GM23248 (cell line): ENCODE data around the gene CTNND2. TPM values are rescaled to one million over a fixed set of nuclear protein-coding genes. Genes with fewer than 3 reads are reported as not detected.

Experiments used
- DNase-seq: peaks from one replicate; pipeline ENCODE4 v3.0.0-alpha.2; 2015
- H2AFZ ChIP-seq: fragments of 200-600 bp; sonication (generic); 2 replicates; pipeline ENCODE4 v1.6.1; 2016; ENCODE audit warnings: antibody characterized with exemption
- H3F3A ChIP-seq: fragments of 200-600 bp; sonication (generic); 2 replicates; pipeline ENCODE4 v1.6.1; 2016; ENCODE audit warnings: mild to moderate bottlenecking, antibody characterized with exemption, mixed run types; ENCODE audit not compliant: insufficient read depth
- H3K27ac ChIP-seq: fragments of 200-600 bp; sonication (generic); 2 replicates; pipeline ENCODE4 v1.5.1; 2016; ENCODE audit warnings: mild to moderate bottlenecking
- H3K27me3 ChIP-seq: fragments of 200-600 bp; sonication (generic); replicated peaks from 2 replicates; pipeline ENCODE4 v1.6.1; 2016; ENCODE audit warnings: mild to moderate bottlenecking; ENCODE audit not compliant: insufficient read depth
- H3K36me3 ChIP-seq: fragments of 200-600 bp; sonication (generic); 2 replicates; pipeline ENCODE4 v1.6.1; 2016; ENCODE audit warnings: low read depth, mild to moderate bottlenecking
- H3K4me1 ChIP-seq: fragments of 200-600 bp; sonication (generic); 2 replicates; pipeline ENCODE4 v1.6.1; 2016; ENCODE audit warnings: mild to moderate bottlenecking; ENCODE audit not compliant: insufficient read depth
- H3K4me2 ChIP-seq: fragments of 200-600 bp; sonication (generic); one replicate; pipeline ENCODE4 v1.6.1; 2016; ENCODE audit warnings: mild to moderate bottlenecking; ENCODE audit not compliant: unreplicated experiment
- H3K4me3 ChIP-seq: fragments of 200-600 bp; sonication (generic); 2 replicates; pipeline ENCODE4 v1.5.1; 2016; ENCODE audit warnings: mild to moderate bottlenecking
- H3K79me2 ChIP-seq: fragments of 200-600 bp; sonication (generic); 2 replicates; pipeline ENCODE4 v1.6.1; 2016; ENCODE audit warnings: mild to moderate bottlenecking; ENCODE audit not compliant: insufficient read depth
- H3K9ac ChIP-seq: fragments of 200-600 bp; sonication (generic); 2 replicates; pipeline ENCODE4 v1.6.1; 2016; ENCODE audit warnings: mild to moderate bottlenecking
- H3K9me2 ChIP-seq: fragments of 200-600 bp; sonication (generic); 2 replicates; pipeline ENCODE4 v1.6.1; 2016; ENCODE audit warnings: mixed run types, mild to moderate bottlenecking, moderate library complexity; ENCODE audit not compliant: insufficient read depth
- H3K9me3 ChIP-seq: fragments of 200-600 bp; sonication (generic); one replicate; pipeline ENCODE4 v1.6.1; 2017; ENCODE audit warnings: low read depth
- H4K20me1 ChIP-seq: fragments of 200-600 bp; sonication (generic); 2 replicates; pipeline ENCODE4 v1.6.0; 2016; ENCODE audit not compliant: insufficient read depth
- EZH2 ChIP-seq: fragments of 200-600 bp; sonication (generic); IDR thresholded peaks from 2 replicates; pipeline ENCODE4 v1.6.1; 2018; ENCODE audit warnings: antibody characterized with exemption, mild to moderate bottlenecking; ENCODE audit not compliant: insufficient read depth, poor library complexity, severe bottlenecking
- EZH2phosphoT487 ChIP-seq: fragments of 200-600 bp; sonication (generic); IDR thresholded peaks from 2 replicates; pipeline ENCODE4 v1.6.1; 2018; ENCODE audit warnings: antibody characterized with exemption, moderate library complexity, mild to moderate bottlenecking, low read depth; ENCODE audit not compliant: insufficient read depth
- WGBS, 2 experiments: methylation state at CpG; one replicate each; pipeline ENCODE4 v1.1.6; 2015 to 2017; ENCODE audit warnings: low lambda C conversion rate in 2 of 2, low coverage in 1 of 2; ENCODE audit errors: missing lambda C conversion rate in 2 of 2; 5-methylcytosine and 5-hydroxymethylcytosine counted together
- in situ Hi-C: fragments of 300-500 bp; cut with MboI; formaldehyde crosslinking; loops from 2 replicates; pipeline ENCODE4 v1.15.0; 2020
- polyA plus RNA-seq: library from polyadenylated mRNA; unstranded; fragments of >200 nt; fragmentation: Nextera tagmentation; extraction: Ambion mirVana; gene quantifications from 2 replicates; pipeline ENCODE4 v1.2.1, GENCODE V29; 2016
- total RNA-seq: library from RNA; depleted of rRNA; stranded (reverse); fragments of >200 nt; shearing (Covaris generic); gene quantifications from 2 replicates; pipeline ENCODE4 v1.2.3, GENCODE V29; 2014

CTNND2 gene
- total and polyA plus RNA-seq, 2 experiments from 2014 or later: not detected

DNA sequence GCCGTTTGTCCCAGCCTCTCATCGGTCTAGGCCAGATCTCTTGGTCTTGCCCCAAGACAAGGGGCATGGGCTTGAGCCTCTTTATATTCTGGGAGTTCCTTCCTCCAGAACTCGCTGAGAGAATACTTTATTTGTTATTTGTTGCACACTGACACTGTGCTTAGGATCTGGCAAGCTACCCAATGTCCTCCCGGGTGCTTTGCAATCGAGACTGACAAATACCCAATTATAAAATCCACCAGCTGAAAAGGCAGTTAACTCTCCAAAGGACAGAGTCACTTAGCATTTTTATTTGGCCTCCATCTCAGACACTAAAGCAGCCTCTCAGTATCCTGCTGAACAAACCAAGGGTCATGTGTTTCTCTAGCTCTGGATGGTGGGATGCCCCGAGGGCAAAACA lies 643.0 kb downstream of the CTNND2 start:
- WGBS, 2 experiments: 12 to 23% methylated on average over 6 of the region's 6 CpGs
- no peaks in the 10 kb centered on the region for H3K79me2 ChIP-seq
- no peaks in the 10 kb centered on the region for H3K27me3 ChIP-seq
- no peaks in the 10 kb centered on the region for H3K4me1 ChIP-seq
- no peaks in the 10 kb centered on the region for H3K9me3 ChIP-seq
- H4K20me1 ChIP-seq: no peaks in the 10 kb centered on the region
- no peak overlapping the region for H2AFZ ChIP-seq
- H3K4me2 ChIP-seq: no peak overlapping the region
- no peak overlapping the region for H3K9ac ChIP-seq
- DNase-seq: no peak
- no peaks in the 10 kb centered on the region for H3K36me3 ChIP-seq
- H3K4me3 ChIP-seq: no peak overlapping the region
- H3K27ac ChIP-seq: no peak overlapping the region
- no peak for TF ChIP-seq EZH2
- no peak for TF ChIP-seq EZH2phosphoT487
- H3F3A ChIP-seq: no peaks in the 10 kb centered on the region
- in situ Hi-C loops: no loop called here
- no peaks in the 10 kb centered on the region for H3K9me2 ChIP-seq

DNA sequence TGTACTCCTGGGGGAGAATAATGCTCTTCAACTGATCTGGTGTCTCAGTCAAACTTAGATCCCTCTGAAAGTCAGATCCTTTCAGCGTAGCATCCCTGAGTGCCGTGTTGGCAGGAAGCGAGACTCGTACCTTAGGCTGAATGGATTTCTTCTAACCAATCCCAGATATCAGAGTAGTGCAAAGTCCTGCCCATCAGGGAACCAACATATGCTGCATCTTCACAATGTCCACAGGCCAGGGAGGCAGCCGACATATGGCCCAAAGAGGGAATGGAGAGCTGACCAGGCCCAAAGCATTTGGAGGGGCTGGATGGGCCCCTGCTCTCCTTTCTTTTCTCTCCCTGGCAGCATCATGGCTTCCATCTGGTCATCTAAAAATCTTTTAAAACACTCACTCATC lies 646.2 kb downstream of the CTNND2 start:
- no peak overlapping the region for H3K4me2 ChIP-seq
- no peaks in the 10 kb centered on the region for H3K79me2 ChIP-seq
- no peaks in the 10 kb centered on the region for H3F3A ChIP-seq
- H3K36me3 ChIP-seq: no peaks in the 10 kb centered on the region
- no peaks in the 10 kb centered on the region for H4K20me1 ChIP-seq
- no peak for DNase-seq
- H3K9me3 ChIP-seq: no peaks in the 10 kb centered on the region
- no peak overlapping the region for H3K27ac ChIP-seq
- no peaks in the 10 kb centered on the region for H3K4me1 ChIP-seq
- H2AFZ ChIP-seq: no peak overlapping the region
- H3K9me2 ChIP-seq: no peaks in the 10 kb centered on the region
- TF ChIP-seq EZH2 (no peak), EZH2phosphoT487 (no peak)
- H3K27me3 ChIP-seq: no peaks in the 10 kb centered on the region
- in situ Hi-C loops: no loop called here
- H3K4me3 ChIP-seq: no peak overlapping the region
- 42 to 45% methylated on average over 5 of the region's 5 CpGs for WGBS, 2 experiments
- no peak overlapping the region for H3K9ac ChIP-seq

DNA sequence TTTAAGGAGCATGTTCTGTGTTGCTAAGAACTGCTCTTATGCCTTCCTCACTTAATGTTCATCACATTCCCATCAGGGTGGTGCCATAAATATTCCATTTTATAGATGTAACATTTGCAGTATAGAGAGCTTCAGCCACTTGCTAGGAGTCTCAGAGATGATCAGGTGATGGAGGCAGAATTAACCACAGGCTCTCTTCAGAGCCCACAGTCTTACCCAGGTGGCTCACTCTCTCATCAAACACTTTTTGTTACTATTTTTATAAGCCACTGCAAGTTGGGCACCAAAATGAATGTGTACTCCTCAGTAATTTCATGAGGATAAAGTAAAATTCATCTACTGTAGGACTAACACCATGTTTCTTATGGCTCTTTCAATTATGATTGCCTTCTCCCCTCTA lies 651.7 kb downstream of the CTNND2 start:
- H3K9me2 ChIP-seq: no peaks in the 10 kb centered on the region
- no peaks in the 10 kb centered on the region for H3K27me3 ChIP-seq
- H3K36me3 ChIP-seq: no peaks in the 10 kb centered on the region
- no peaks in the 10 kb centered on the region for H3K9me3 ChIP-seq
- H3K4me3 ChIP-seq: no peak overlapping the region
- no peak overlapping the region for H3K9ac ChIP-seq
- in situ Hi-C loops: no loop called here
- H4K20me1 ChIP-seq: no peaks in the 10 kb centered on the region
- TF ChIP-seq EZH2phosphoT487: no peak
- H3K27ac ChIP-seq: no peak overlapping the region
- no peaks in the 10 kb centered on the region for H3F3A ChIP-seq
- H2AFZ ChIP-seq: no peak overlapping the region
- H3K4me1 ChIP-seq: no peaks in the 10 kb centered on the region
- H3K79me2 ChIP-seq: no peaks in the 10 kb centered on the region
- DNase-seq: no peak
- H3K4me2 ChIP-seq: no peak overlapping the region

DNA sequence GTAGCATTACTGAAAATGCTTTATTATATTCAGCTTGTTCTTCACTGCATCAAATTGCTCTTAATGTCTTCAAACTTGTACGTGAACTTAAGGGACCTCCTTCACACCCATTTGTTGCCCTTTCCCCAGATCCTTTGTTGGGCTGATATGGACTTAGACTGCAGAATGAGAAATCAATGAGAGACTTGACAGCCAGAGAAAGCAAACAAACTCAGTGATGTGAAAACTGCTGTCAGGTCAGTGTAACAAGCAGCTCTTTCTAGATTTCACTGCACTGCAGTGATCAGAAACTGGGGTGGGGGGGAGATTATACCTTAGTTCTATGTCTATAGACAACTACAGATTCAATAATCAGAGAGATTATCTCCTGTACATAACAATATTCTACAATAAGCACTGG lies 652.2 kb downstream of the CTNND2 start:
- in situ Hi-C loops: no loop called here

DNA sequence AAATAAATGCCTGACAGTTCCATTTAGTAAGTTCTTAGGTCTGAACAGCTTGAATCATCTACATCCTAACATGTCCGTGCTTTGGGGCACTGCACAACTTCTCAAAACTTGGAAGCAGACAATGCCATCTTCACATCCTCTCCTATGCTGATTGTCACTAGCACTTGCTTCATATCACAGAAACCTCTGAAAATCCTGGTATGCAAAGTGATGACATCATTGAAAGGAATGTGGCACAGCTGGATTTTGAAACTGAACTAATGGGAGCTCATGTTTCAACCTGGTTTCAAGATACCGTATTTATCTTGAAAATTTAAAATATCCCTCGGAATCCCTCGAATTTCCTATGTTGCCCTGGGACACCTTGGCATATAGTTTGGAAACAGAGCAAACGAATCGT lies 653.0 kb downstream of the CTNND2 start:
- Histone ChIP-seq H3K36me3 (no peaks in the 10 kb centered on the region), H3K27ac (no peak overlapping the region), H3F3A (no peaks in the 10 kb centered on the region), H3K9me2 (no peaks in the 10 kb centered on the region), H3K9me3 (no peaks in the 10 kb centered on the region), H3K4me2 (no peak overlapping the region), H3K27me3 (no peaks in the 10 kb centered on the region), H3K79me2 (no peaks in the 10 kb centered on the region), H4K20me1 (no peaks in the 10 kb centered on the region), H2AFZ (no peak overlapping the region), H3K4me1 (no peaks in the 10 kb centered on the region), H3K9ac (no peak overlapping the region), H3K4me3 (no peak overlapping the region)
- WGBS, 2 experiments: 7 to 9% methylated on average over 6 of the region's 6 CpGs
- no peak for TF ChIP-seq EZH2
- TF ChIP-seq EZH2phosphoT487: no peak
- DNase-seq: peak; percentile 26
- in situ Hi-C loops: no loop called here

More for the DNA sequence above, 652.2 kb downstream of the CTNND2 start:
- H3K27ac ChIP-seq: no peak overlapping the region
- H3K4me2 ChIP-seq: no peak overlapping the region
- no peaks in the 10 kb centered on the region for H4K20me1 ChIP-seq
- H3K9ac ChIP-seq: no peak overlapping the region
- 3 to 10% methylated on average over 1 of the region's 1 CpG for WGBS, 2 experiments
- no peak for DNase-seq
- no peak overlapping the region for H3K4me3 ChIP-seq
- H3K36me3 ChIP-seq: no peaks in the 10 kb centered on the region
- H3K9me3 ChIP-seq: no peaks in the 10 kb centered on the region
- no peaks in the 10 kb centered on the region for H3K9me2 ChIP-seq
- H3F3A ChIP-seq: no peaks in the 10 kb centered on the region
- no peaks in the 10 kb centered on the region for H3K27me3 ChIP-seq
- no peaks in the 10 kb centered on the region for H3K4me1 ChIP-seq
- H2AFZ ChIP-seq: no peak overlapping the region
- no peaks in the 10 kb centered on the region for H3K79me2 ChIP-seq
- TF ChIP-seq EZH2phosphoT487 (no peak), EZH2 (no peak)
